NK-92 (cell line): ENCODE data around the gene GCKR.

Experiments used
- DNase-seq: peaks from one replicate; lab custom pipeline; 2025; ENCODE audit not compliant: unreplicated experiment; lab: John Stamatoyannopoulos, UW

GCKR gene

DNA sequence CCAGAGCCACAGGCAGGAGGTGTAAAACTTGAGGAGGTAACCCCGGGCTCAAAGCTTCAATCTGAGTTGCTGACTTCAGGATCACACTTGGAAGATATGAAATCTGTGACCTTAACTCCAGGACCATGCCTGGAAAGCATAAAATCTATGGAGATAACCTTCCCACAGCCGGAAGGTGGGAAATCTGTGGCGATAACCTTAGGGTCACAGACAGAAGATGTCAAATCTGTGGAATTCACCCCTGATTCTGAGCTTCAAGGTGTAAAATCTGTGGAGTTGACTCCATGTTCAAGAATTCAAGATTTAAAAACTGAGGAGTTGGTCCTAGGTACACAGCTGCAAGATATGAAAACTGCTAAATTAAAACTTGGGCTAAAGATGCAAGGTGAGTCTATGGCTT, 74.6 kb downstream of the GCKR start:
- DNase-seq: no peak

DNA sequence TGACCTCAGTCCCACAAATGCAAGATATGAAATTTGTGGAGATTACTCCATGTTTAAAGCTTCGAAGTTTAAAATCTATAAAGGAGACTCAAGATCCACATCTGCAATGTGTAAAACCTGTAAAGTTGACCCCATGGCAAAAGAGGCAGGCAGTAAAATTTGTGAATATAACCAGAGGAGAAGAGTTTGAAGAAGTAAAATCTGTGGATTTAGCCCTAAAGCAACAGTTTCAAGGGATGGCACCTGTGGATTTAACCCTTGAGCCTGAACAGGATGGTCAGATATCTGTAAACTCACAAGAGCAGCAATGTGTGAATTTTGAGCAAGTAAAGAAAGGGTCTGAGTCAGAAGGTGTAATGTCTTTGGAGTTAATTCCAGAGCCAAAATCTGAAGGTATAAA, 75.0 kb downstream of the GCKR start:
- no peak for DNase-seq

DNA sequence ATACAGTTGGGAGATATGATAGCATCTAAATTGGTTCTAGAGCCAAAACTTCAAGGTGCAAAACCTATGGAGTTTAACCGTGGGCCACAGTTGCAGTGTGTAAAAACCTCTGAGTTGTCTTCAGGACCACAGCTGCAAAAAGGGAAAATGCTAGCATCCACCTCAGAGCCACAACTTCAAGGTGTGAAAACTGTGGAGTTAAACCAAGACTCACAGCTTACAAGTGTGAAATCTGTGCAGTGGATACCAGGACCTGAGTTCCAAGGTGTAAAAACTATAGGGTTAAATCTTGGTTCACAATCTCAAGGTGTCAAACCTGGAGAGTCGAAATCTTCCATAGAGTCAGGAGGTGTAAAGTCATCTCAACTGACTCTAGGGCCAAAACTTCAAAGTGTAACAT, 75.8 kb downstream of the GCKR start:
- DNase-seq: no peak

DNA sequence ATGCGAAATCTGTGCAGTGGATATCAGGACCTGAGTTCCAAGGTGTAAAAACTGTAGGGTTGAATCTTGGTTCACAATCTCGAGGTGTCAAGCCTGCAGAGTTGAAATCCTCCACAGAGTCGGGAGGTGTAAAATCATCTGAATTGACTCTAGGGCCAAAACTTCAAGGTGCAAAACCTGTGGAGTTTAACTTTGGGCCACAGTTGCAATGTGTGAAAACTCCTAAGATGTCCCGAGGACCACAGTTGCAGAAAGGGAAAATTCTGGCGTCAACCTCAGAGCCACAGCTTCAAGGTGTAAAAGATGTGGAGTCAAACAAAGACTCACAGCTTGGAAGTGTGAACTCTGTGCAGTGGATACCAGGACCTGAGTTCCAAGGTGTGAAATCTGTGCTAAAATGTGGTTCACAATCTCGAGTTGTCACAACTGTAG, 76.4 kb downstream of the GCKR start:
- DNase-seq: no peak
